ENCODE results near the gene ROS1.
"Not testable (repeated sequence)": the region's sequence is repeated elsewhere in the genome, so short reads cannot be mapped to it uniquely, and the experiment has no call there.

ROS1 gene

DNA sequence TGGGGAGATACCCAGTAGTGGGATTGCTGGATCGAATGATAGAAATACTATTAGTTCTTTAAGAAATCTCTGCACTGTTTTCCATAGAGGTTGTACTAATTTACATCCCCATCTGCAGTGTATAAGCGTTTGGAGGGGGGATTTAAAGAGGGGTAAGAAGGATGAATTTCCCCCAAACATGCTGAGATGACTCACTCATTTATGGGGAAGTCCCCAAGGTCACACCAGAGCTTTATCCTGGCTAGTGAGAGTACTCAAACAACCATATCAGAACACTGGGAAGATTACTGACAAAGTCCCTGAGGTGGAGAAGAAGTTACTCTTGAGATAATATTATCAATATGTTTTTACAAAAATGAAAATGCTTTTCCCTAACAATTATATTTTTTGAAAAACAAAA is 44.0 kb downstream of the ROS1 start:
- Mint-ChIP-seq H3K4me1 (ENCODE audit: low read depth) (no peaks in the 10 kb centered on the region), H3K9me3 (no peaks in the 10 kb centered on the region), H3K36me3 (ENCODE audit: low read depth) (no peaks in the 10 kb centered on the region), H3K4me3 (no peak overlapping the region), H3K27me3 (no peaks in the 10 kb centered on the region), H3K27ac (no peak overlapping the region)
- intact Hi-C loops (cut with micrococcal nuclease), result no loop called here

DNA sequence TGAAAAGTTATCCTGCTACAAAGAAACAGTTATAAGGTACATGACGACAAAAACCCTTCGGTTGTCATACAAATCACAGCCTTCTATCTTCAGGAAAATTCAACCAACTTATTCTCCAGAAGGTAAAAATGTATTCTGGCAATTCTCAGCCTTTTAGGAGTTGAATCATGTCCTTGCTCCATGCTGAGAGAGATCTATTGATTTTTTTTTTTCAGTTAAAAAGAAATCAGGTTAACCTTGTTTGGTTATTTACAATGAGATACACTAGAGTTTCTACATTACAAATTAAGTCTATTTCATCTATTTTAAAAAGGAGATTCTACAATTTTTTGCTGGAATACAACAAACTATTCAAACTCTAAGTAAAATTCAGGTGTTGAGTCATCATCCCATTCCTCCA is 45.4 kb downstream of the ROS1 start:
- intact Hi-C loops (cut with micrococcal nuclease), result no loop called here
- Mint-ChIP-seq H3K36me3 (ENCODE audit: low read depth) (no peaks in the 10 kb centered on the region), H3K9me3 (no peaks in the 10 kb centered on the region), H3K27ac (no peak overlapping the region), H3K4me3 (no peak overlapping the region), H3K27me3 (no peaks in the 10 kb centered on the region), H3K4me1 (ENCODE audit: low read depth) (no peaks in the 10 kb centered on the region)

DNA sequence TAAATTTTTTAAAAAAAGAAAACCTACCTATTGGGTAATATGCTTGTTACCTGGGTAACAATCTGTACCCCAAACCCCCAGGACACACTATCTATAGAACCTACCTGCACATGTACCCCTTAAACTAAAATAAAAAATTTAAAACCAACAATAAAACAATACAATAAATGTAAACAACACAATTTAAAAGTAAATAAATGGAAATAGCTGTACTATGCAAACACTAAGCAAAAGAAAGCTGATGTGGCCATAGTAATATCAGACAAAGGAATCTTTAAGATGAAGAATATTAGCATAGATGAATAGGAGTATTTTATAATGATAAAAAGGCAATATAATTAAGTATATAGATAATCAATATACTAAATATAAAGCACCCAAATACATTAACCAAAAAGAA is 50.3 kb downstream of the ROS1 start:
- Mint-ChIP-seq H3K4me1 (ENCODE audit: low read depth) (no peaks in the 10 kb centered on the region), H3K36me3 (ENCODE audit: low read depth) (no peaks in the 10 kb centered on the region)

DNA sequence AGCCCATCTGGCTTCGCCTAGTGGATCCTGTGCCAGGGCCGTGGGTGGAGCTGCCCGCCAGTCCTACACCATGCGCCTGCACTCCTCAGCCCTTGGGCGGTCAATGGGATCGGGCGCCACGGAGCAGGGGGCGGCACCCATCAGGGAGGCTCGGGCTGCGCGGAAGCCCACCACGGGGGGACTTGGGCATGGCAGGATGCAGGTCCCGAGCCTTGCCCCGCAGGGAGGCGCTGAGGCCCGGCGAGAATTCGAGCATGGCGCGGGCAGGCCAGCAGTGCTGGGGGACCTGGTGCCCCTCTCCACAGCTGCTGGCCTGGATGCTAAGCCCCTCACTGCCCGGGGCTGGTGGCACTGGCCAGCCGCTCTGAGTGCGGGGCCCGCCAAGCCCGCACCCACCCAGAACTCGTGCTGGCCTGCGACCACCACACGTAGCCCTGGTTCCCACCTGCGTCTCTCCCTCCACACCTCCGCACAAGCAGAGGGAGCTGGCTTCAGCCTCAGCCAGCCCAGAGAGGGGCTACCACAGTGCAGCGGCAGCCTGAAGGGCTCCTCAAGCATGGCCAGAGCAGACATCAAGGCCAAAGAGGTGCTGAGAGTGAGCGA is 52.4 kb downstream of the ROS1 start:
- intact Hi-C loops (cut with micrococcal nuclease), result no loop called here

More for the DNA sequence above, 50.3 kb downstream of the ROS1 start:
- H3K27ac Mint-ChIP-seq, result no peak overlapping the region
- no peaks in the 10 kb centered on the region for H3K27me3 Mint-ChIP-seq
- no peak overlapping the region for H3K4me3 Mint-ChIP-seq
- intact Hi-C loops (cut with micrococcal nuclease), result no loop called here
- peaks cover 10% of the 10 kb centered on the region for H3K9me3 Mint-ChIP-seq

GRCh38 chr6:117372289-117372688 is 53.5 kb downstream of the ROS1 start:
- intact Hi-C loops (cut with micrococcal nuclease); H3K36me3 Mint-ChIP-seq (ENCODE audit: low read depth); H3K4me3 Mint-ChIP-seq; H3K27ac Mint-ChIP-seq; H3K4me1 Mint-ChIP-seq (ENCODE audit: low read depth); H3K27me3 Mint-ChIP-seq: not testable (repeated sequence)
- H3K9me3 Mint-ChIP-seq, result peaks cover 10% of the 10 kb centered on the region

More for the DNA sequence above, 52.4 kb downstream of the ROS1 start:
- Mint-ChIP-seq H3K4me1 (ENCODE audit: low read depth) (no peaks in the 10 kb centered on the region), H3K4me3 (no peak overlapping the region), H3K27ac (no peak overlapping the region), H3K36me3 (ENCODE audit: low read depth) (no peaks in the 10 kb centered on the region), H3K27me3 (no peaks in the 10 kb centered on the region), H3K9me3 (peaks cover 10% of the 10 kb centered on the region)

GRCh38 chr6:117371492-117371891 is 54.2 kb downstream of the ROS1 start:
- Mint-ChIP-seq H3K36me3 (ENCODE audit: low read depth) (no peaks in the 10 kb centered on the region), H3K9me3 (peaks cover 10% of the 10 kb centered on the region), H3K27me3 (no peaks in the 10 kb centered on the region), H3K27ac (no peak overlapping the region), H3K4me1 (ENCODE audit: low read depth) (no peaks in the 10 kb centered on the region), H3K4me3 (no peak overlapping the region)
- intact Hi-C loops (cut with micrococcal nuclease), result no loop called here

GRCh38 chr6:117359581-117359980 is 66.2 kb downstream of the ROS1 start:
- no peaks in the 10 kb centered on the region for H3K36me3 Mint-ChIP-seq (ENCODE audit: low read depth)
- H3K4me3 Mint-ChIP-seq, result no peak overlapping the region
- no peaks in the 10 kb centered on the region for H3K27me3 Mint-ChIP-seq
- no peaks in the 10 kb centered on the region for H3K9me3 Mint-ChIP-seq
- no peaks in the 10 kb centered on the region for H3K4me1 Mint-ChIP-seq (ENCODE audit: low read depth)
- intact Hi-C loops (cut with micrococcal nuclease), result no loop called here
- no peak overlapping the region for H3K27ac Mint-ChIP-seq

DNA sequence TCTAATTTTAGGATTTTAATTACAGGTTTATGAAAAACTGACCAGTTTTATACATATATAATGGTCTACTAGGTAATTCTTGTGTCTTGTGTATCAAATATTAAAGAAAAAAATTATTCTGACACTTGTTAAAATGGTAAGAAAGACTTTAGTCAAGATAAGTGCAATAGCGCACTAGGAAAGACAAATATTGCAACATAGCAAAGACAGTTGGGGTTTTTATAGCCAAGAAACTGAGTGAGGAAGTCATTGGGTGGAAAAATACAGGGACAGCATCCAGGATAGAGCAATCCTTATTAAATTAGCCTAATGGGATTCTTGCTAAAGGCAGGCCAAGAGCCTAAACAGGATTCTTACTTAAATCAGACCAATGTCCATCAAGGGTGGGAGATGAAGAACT is 71.1 kb downstream of the ROS1 start:
- H3K9me3 Mint-ChIP-seq, result no peaks in the 10 kb centered on the region
- no peaks in the 10 kb centered on the region for H3K27me3 Mint-ChIP-seq
- intact Hi-C loops (cut with micrococcal nuclease), result no loop called here
- no peaks in the 10 kb centered on the region for H3K36me3 Mint-ChIP-seq (ENCODE audit: low read depth)
- H3K27ac Mint-ChIP-seq, result no peak overlapping the region
- no peak overlapping the region for H3K4me3 Mint-ChIP-seq
- no peaks in the 10 kb centered on the region for H3K4me1 Mint-ChIP-seq (ENCODE audit: low read depth)

DNA sequence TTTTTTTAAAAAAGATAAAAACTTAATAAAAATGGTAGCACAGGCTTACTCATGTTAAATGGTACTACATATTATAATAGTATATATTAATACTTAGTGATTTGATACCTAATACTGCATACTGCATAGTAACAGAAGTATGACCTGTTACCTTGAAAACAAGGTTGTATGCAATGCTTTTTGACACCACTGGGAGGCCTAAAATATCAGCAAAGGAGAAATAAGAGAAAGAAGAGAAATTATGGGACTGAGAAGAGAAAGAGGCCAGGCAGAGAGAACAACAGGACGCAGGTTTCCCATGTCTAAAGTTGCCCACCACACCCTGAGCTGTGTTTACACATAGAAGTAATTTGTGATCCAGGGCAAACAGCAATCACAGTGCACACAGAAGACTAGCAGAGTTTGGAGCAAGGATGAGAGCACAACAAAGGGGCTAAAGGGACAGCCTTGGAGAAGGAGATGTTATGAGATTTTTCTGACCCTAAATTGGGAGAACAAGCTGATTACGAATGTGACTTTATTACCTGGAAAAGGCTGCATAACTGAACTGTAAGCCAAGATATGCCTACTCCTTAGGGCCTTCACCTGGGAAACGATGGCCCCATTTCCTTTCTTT is 73.2 kb downstream of the ROS1 start:
- no peaks in the 10 kb centered on the region for H3K9me3 Mint-ChIP-seq
- H3K4me3 Mint-ChIP-seq, result no peak overlapping the region
- H3K27me3 Mint-ChIP-seq, result no peaks in the 10 kb centered on the region
- intact Hi-C loops (cut with micrococcal nuclease), result no loop called here
- H3K4me1 Mint-ChIP-seq (ENCODE audit: low read depth), result no peaks in the 10 kb centered on the region
- no peak overlapping the region for H3K27ac Mint-ChIP-seq
- H3K36me3 Mint-ChIP-seq (ENCODE audit: low read depth), result no peaks in the 10 kb centered on the region

DNA sequence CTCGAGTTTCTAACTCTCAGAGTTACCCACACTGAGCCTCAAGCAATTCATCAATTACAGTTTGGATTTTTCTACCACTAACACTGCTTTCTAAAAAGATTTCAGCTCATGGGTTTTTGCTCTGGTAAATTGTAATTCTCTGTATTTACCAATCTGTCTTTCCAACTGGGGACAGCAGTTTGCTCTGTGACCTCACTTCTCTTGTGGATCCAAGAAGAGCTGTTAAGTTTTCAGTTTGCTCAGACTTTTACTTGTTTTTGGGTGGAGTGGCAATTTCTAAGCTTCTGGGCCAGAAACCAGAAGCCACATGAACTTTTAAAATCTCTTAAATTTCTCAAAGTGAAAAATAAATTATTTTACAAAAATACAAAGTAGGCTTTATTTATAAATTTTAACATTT is 74.2 kb downstream of the ROS1 start:
- intact Hi-C loops (cut with micrococcal nuclease), result no loop called here
- no peaks in the 10 kb centered on the region for H3K36me3 Mint-ChIP-seq (ENCODE audit: low read depth)
- no peak overlapping the region for H3K4me3 Mint-ChIP-seq
- H3K27ac Mint-ChIP-seq, result no peak overlapping the region
- H3K9me3 Mint-ChIP-seq, result no peaks in the 10 kb centered on the region
- no peaks in the 10 kb centered on the region for H3K27me3 Mint-ChIP-seq
- no peaks in the 10 kb centered on the region for H3K4me1 Mint-ChIP-seq (ENCODE audit: low read depth)

DNA sequence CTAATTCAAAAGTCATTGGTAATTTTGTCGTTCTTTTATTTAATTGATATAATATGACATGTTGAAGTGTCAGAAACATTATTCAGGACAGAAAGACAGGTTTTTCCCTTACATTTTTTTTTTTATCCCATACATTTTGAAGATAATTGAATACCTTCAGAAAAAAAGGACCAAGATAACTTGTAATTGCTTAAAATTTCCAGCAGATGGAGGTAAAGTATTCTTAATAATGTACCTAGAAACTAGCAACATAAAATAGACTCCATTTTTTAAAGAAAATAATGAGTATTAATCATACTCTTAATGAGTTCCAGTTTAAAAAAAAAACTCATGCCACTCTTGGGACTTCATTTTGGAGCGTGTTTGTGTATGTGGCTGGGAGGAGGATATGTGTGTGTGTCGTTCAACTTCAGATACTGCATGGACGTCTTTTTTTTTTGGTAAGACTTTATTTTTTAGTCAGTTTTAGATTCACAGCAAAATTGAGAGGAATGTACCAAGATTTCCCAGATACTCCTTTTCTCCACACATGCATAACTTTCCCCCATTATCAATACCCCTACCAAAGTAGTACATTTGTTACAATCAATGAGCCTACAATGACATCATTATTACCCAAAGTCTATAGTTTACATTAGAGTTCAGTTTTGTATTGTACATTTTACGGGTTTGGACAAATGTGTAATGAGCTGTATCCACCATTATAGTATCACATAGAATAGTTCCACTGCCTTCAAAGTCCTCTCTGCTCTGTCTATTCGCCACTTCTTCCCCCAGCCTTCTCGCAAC is 79.4 kb downstream of the ROS1 start:
- Mint-ChIP-seq H3K27me3 (no peaks in the 10 kb centered on the region), H3K4me3 (no peak overlapping the region), H3K9me3 (no peaks in the 10 kb centered on the region), H3K27ac (no peak overlapping the region), H3K36me3 (ENCODE audit: low read depth) (no peaks in the 10 kb centered on the region), H3K4me1 (ENCODE audit: low read depth) (no peaks in the 10 kb centered on the region)
- intact Hi-C loops (cut with micrococcal nuclease), result loop anchor here (1.0 to 10.0 kb wide), 3 partner anchors 216 to 478 kb away; no protein-coding TSS in a partner anchor

DNA sequence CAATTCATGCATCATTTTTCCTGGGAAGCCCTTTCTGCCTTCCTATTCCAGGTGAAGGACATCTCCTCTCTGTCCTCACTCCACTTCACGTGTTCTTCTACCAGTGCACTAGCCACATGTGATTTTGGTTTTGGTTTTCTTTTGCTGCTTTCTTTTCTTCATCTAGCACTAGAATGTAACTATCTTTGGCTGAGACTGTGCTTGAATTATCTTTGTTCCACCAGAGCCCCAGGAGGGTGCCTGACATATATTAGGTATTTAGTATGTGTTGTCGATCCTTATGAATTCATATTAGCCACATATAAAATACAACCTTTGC is 80.5 kb downstream of the ROS1 start:
- Mint-ChIP-seq H3K36me3 (ENCODE audit: low read depth) (no peaks in the 10 kb centered on the region), H3K9me3 (no peaks in the 10 kb centered on the region), H3K27me3 (no peaks in the 10 kb centered on the region), H3K4me1 (ENCODE audit: low read depth) (no peaks in the 10 kb centered on the region), H3K4me3 (no peak overlapping the region), H3K27ac (no peak overlapping the region)
- intact Hi-C loops (cut with micrococcal nuclease), result loop anchor here (5.0 to 10.0 kb wide), 2 partner anchors 217 to 480 kb away; no protein-coding TSS in a partner anchor

DNA sequence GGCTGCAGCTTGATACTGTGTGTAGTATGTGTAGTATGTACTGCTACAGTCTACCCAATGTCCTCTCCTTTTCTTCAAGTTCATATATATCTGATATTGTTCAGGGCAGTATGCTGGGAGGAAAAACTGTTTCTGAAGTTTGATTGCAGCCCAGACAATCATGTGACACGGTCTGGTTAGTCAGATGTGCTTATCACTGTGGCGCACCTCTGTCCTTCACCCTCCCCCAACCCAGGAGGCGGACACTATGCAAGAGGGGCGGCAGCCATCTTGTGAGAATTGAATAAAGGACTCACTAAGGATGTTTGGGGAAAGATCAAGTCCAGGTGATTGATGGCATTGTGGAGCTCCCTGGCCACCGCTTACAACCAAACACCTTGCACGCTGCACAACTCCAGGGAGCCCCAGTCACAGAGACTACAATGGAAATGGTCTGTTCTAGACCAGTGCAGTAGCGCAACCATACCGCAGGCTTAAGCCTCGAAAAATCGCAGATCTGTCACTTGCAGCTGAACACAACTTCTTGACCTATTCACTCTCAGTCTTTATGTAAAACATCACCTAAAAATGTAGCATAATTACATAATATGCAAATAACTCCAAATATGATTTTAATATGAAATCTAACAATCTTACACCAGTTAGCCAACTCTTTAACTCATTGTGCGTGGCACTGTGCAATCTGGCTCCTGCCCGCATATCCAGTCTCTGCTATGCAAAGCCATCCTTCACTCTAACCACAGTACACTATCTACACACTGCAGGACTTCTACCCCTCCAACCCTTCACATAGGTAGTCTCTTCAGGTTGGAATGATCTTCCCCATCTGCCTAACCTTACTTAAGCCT is 81.1 kb downstream of the ROS1 start:
- Mint-ChIP-seq H3K27ac (no peak overlapping the region), H3K4me1 (ENCODE audit: low read depth) (no peaks in the 10 kb centered on the region), H3K9me3 (no peaks in the 10 kb centered on the region), H3K4me3 (no peak overlapping the region), H3K36me3 (ENCODE audit: low read depth) (no peaks in the 10 kb centered on the region), H3K27me3 (no peaks in the 10 kb centered on the region)
- intact Hi-C loops (cut with micrococcal nuclease), result loop anchor here (5.0 to 10.0 kb wide), 2 partner anchors 218 to 480 kb away; no protein-coding TSS in a partner anchor

DNA sequence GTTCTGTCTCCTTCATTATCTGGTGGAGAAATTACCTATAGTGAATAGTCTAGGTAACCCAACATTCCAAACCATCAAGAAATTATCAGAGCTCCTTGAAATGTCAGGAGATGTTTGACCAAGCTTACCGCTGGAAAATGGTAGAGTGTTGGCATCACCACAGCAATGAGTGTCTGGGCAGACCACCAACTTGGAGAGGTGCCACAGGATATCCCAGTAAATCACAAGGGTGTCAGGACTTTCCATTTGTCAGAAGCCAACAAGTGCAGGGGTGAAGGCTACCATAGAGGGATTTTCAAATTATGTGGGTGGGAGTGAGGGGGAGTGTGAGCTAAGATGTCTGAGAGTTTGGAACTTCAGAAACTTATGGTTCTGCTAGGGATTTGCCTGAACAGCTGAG is 87.2 kb downstream of the ROS1 start:
- intact Hi-C loops (cut with micrococcal nuclease), result no loop called here
- Mint-ChIP-seq H3K4me1 (ENCODE audit: low read depth) (no peaks in the 10 kb centered on the region), H3K9me3 (no peaks in the 10 kb centered on the region), H3K4me3 (no peak overlapping the region), H3K36me3 (ENCODE audit: low read depth) (no peaks in the 10 kb centered on the region), H3K27ac (no peak overlapping the region), H3K27me3 (no peaks in the 10 kb centered on the region)

Data from dendritic cell treated with granulocyte-macrophage colony-stimulating factor and Interleukin-4, amounts not matched to agents 40 ng/mL and 50 ng/mL, for 4 days (primary cell).